ENCODE measurements around the gene MTHFD1L. TPM values are rescaled to one million over a fixed set of nuclear protein-coding genes. Genes with fewer than 3 reads are reported as not detected.
"Not testable (repeated sequence)": the region's sequence is repeated elsewhere in the genome, so short reads cannot be mapped to it uniquely, and the experiment has no call there.

MTHFD1L gene
- total RNA-seq, 5 donors from 2014 or later (not counting 1 experiment from before 2014, with no cell fraction given) = 9.3 to 34.2 (median 26.7) TPM

DNA sequence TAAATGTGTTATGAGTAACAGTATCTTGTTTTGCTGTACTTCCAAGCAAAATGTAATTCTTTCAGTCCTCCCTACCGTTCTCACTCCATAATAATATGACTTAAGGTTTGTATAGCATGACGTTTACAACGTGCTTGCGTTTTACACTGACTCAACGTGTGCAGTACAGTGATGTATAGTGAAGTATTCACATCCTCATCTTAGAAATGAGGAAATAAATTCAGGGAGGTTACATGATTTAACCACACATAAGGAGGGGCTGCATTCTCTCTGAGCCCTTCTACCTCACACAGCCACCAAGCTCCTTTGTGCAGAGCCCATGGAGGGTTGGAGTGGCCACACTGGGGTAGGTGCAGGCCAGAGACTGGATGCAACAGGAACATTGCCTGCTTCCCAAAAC lies 164.5 kb downstream of the MTHFD1L start:
- H3K27ac Mint-ChIP-seq = no peak overlapping the region
- Histone ChIP-seq H3K27me3 (replicated peaks in 1 of 2; ENCODE audit: control insufficient read depth in 2 of 2, extremely low read depth in 1 of 2, insufficient read depth in 2 of 2, low read length in 1 of 2) (no peaks in the 10 kb centered on the region), H3K4me1 (ENCODE audit: control insufficient read depth in 1 of 2, extremely low read depth in 1 of 2, insufficient read depth in 2 of 2, low read length in 2 of 2) (no peaks in the 10 kb centered on the region), H3K9me3 (no peaks in the 10 kb centered on the region), H3K4me3 (ENCODE audit: control insufficient read depth in 1 of 2, extremely low read depth in 1 of 2, low read length in 1 of 2) (no peak overlapping the region), H3K36me3 (ENCODE audit: control insufficient read depth in 2 of 2, extremely low read depth in 1 of 2, insufficient read depth in 1 of 2, low read length in 1 of 2) (peaks cover 0 to 7% of the 10 kb centered on the region in 2 donors), H3K27ac (ENCODE audit: low read length) (no peak overlapping the region)
- POLR2A ChIA-PET = no interaction called here
- no peaks in the 10 kb centered on the region for H3K4me1 Mint-ChIP-seq
- H3K4me3 Mint-ChIP-seq = no peak overlapping the region
- ATAC-seq (replicated peaks in 1 of 4) = no peak
- DNase-seq = no peak
- peaks cover 0 to 3% (median 0%) of the 10 kb centered on the region in 3 donors for H3K9me3 Mint-ChIP-seq
- H3K27me3 Mint-ChIP-seq = no peaks in the 10 kb centered on the region
- CTCF ChIA-PET = interaction anchor here in 1 of 2 donors (1.1 kb wide), 1 partner anchor 14 kb away, joined by 3 read pairs; no protein-coding TSS in a partner anchor
- peaks cover 34% of the 10 kb centered on the region for H3K36me3 Mint-ChIP-seq
- no CpG with 5 or more reads among the region's 5 CpGs for WGBS (ENCODE audit: insufficient coverage)

DNA sequence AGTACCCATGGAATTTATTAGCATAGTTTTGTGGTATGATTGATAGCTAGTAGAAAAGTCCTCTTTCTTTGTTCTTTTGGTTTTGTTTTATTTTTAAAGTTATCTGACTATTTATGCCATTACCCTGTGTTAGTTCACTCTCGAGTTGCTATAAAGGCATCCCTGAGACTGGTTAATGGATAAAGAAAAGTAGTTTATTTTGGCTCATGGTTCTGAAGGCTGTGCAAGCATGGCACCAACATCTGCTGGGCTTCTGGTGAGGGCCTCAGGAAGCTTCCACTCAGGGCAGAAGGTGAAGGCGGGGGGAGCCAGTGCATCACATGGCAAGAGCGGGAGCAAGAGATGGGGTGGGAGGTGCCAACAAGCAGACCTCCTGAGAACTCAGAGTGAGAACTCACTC lies 166.5 kb downstream of the MTHFD1L start:
- Histone ChIP-seq H3K27me3 (replicated peaks in 1 of 2; ENCODE audit: control insufficient read depth in 2 of 2, extremely low read depth in 1 of 2, insufficient read depth in 2 of 2, low read length in 1 of 2) (no peaks in the 10 kb centered on the region), H3K36me3 (ENCODE audit: control insufficient read depth in 2 of 2, extremely low read depth in 1 of 2, insufficient read depth in 1 of 2, low read length in 1 of 2) (peaks cover 0 to 7% of the 10 kb centered on the region in 2 donors), H3K9me3 (no peaks in the 10 kb centered on the region), H3K4me1 (ENCODE audit: control insufficient read depth in 1 of 2, extremely low read depth in 1 of 2, insufficient read depth in 2 of 2, low read length in 2 of 2) (no peaks in the 10 kb centered on the region), H3K27ac (ENCODE audit: low read length) (no peak overlapping the region), H3K4me3 (ENCODE audit: control insufficient read depth in 1 of 2, extremely low read depth in 1 of 2, low read length in 1 of 2) (no peak overlapping the region)
- Mint-ChIP-seq H3K4me3 (no peak overlapping the region), H3K36me3 (peaks cover 36% of the 10 kb centered on the region), H3K27me3 (no peaks in the 10 kb centered on the region), H3K4me1 (no peaks in the 10 kb centered on the region), H3K27ac (no peak overlapping the region), H3K9me3 (peaks cover 0 to 2% (median 0%) of the 10 kb centered on the region in 3 donors)
- CTCF ChIA-PET = no interaction called here
- WGBS (ENCODE audit: insufficient coverage) = 100% methylated on average over 1 of the region's 3 CpGs
- POLR2A ChIA-PET = no interaction called here
- no peak for DNase-seq
- ATAC-seq (replicated peaks in 1 of 4) = no peak

DNA sequence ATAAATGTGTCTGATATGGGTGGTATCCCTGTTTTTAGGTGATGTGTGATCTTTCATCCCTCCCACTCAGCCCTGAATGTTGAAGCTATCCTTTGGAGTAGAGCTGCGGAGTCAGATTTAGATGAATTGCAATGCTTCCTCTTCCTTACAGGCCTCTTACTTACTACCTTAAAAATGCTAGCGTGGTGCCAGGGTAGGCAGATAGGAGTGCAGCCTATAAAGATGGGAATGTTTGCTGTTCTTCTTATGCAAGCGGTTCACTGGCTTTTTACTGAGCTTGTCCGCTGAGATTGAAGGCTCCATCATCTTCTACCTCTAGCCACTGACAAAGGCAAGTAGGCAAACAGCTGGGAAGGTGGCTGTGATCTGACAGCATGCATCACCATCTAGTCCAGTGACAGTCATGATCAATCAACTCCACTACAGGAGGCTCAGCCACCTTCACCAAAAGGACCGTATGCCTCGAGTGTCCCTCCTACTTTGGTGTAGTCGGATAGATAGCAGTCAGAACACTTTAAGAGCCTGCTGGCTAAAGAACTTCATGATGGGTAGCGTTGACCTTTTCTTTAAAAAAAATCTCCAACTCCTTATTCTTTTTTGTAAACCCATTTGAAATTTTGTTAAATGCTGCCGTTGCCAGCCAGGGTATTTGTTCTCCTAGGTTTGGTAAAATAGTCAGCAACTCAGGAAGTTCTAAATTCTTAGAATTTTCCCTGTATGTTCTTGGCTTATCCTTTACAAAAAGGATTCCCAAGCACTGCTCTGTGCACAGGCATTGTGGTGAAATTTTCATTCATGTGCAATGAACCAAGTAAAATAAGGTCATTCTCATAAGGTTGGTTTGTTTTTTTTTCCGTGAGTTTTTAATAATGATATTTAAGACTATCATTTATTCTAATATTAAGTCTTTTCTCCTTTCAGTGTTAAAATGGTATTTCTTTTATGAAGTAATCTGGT lies 169.6 kb downstream of the MTHFD1L start:
- H3K4me3 ChIP-seq (ENCODE audit: control insufficient read depth in 1 of 2, extremely low read depth in 1 of 2, low read length in 1 of 2) = no peak overlapping the region
- ATAC-seq (replicated peaks in 1 of 4) (no peak), DNase-seq (no peak)
- peaks cover 50% of the 10 kb centered on the region for H3K36me3 Mint-ChIP-seq
- no peak overlapping the region for H3K27ac Mint-ChIP-seq
- ChIA-PET CTCF (interaction anchor here in 1 of 2 donors (0.7 kb wide), 1 partner anchor 91 kb away, joined by 3 read pairs; no protein-coding TSS in a partner anchor), POLR2A (no interaction called here)
- no CpG with 5 or more reads among the region's 10 CpGs for WGBS (ENCODE audit: insufficient coverage)
- no peaks in the 10 kb centered on the region for H3K4me1 ChIP-seq (ENCODE audit: control insufficient read depth in 1 of 2, extremely low read depth in 1 of 2, insufficient read depth in 2 of 2, low read length in 2 of 2)
- H3K27me3 ChIP-seq (replicated peaks in 1 of 2; ENCODE audit: control insufficient read depth in 2 of 2, extremely low read depth in 1 of 2, insufficient read depth in 2 of 2, low read length in 1 of 2) = no peaks in the 10 kb centered on the region
- H3K27me3 Mint-ChIP-seq = no peaks in the 10 kb centered on the region
- no peak overlapping the region for H3K4me3 Mint-ChIP-seq
- H3K4me1 Mint-ChIP-seq = no peaks in the 10 kb centered on the region
- H3K27ac ChIP-seq (ENCODE audit: low read length) = no peak overlapping the region
- H3K36me3 ChIP-seq (ENCODE audit: control insufficient read depth in 2 of 2, extremely low read depth in 1 of 2, insufficient read depth in 1 of 2, low read length in 1 of 2) = no peaks in the 10 kb centered on the region
- no peaks in the 10 kb centered on the region for H3K9me3 Mint-ChIP-seq
- no peaks in the 10 kb centered on the region for H3K9me3 ChIP-seq

DNA sequence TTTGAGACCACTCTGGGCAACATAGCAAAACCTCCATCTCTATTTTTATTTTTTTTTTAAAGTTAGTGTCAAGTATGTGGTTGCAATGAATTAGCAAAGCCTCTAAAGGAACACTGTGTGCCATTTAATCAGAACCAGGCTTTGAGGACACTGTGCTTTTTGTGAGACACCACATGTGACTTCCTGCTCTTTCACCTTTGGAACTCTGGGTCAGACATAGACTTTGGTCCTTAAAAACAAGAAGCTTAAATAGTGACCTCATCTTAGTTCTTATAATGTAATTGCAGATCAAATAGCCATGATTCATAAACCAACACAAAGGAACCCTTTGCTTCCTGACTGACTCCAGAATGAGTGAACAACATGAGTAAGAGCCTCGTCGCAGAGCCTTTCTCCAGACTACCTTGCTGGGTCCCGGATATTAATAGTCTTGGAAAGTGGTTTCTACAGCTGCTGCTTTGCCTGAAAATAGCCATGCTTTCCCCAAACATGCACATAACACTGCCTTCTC lies 170.8 kb downstream of the MTHFD1L start:
- H3K4me3 Mint-ChIP-seq; POLR2A ChIA-PET; CTCF ChIA-PET; H3K27ac ChIP-seq (ENCODE audit: low read length); H3K9me3 Mint-ChIP-seq; H3K27me3 Mint-ChIP-seq; H3K4me1 Mint-ChIP-seq; H3K36me3 ChIP-seq (ENCODE audit: control insufficient read depth in 2 of 2, extremely low read depth in 1 of 2, insufficient read depth in 1 of 2, low read length in 1 of 2); H3K9me3 ChIP-seq; H3K27ac Mint-ChIP-seq; H3K4me1 ChIP-seq (ENCODE audit: control insufficient read depth in 1 of 2, extremely low read depth in 1 of 2, insufficient read depth in 2 of 2, low read length in 2 of 2); H3K27me3 ChIP-seq (replicated peaks in 1 of 2; ENCODE audit: control insufficient read depth in 2 of 2, extremely low read depth in 1 of 2, insufficient read depth in 2 of 2, low read length in 1 of 2); H3K4me3 ChIP-seq (ENCODE audit: control insufficient read depth in 1 of 2, extremely low read depth in 1 of 2, low read length in 1 of 2); DNase-seq; ATAC-seq (replicated peaks in 1 of 4): not testable (repeated sequence)
- H3K36me3 Mint-ChIP-seq = peaks cover 50% of the 10 kb centered on the region
- no CpG with 5 or more reads among the region's 3 CpGs for WGBS (ENCODE audit: insufficient coverage)

DNA sequence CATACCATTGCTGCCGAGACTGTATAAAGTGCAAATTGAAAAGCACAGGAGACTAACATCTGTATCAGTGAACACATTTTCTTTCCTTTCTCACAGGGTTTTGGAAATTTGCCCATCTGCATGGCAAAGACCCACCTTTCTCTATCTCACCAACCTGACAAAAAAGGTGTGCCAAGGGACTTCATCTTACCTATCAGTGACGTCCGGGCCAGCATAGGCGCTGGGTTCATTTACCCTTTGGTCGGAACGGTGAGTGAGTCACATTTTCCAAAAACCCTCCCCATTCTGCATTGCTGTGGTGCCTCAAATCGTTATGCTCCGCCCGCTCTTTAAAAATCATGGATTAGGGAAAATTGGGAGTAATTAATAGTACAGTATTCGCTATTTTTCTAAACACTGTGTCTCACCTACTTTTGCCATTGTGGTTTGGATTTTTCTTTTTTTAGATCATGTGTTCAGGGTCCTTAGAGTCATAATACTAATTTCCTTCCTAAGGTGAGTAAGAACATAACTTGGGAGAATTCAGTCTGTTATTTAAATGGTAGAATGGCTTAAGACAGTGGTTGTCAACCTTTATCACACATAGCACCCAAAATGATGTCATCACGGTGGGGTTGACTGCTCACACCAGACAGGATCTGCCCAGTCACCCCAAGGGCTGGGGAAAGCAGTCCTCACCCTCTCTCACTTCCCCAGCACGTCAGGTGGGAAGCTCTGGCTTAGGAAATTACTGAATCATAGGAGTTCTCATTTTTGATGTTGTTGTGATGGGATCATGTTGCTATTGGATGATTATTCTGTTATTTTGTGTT lies 171.6 kb downstream of the MTHFD1L start:
- Mint-ChIP-seq H3K36me3 (peaks cover 46% of the 10 kb centered on the region), H3K4me3 (no peak overlapping the region), H3K27ac (no peak overlapping the region), H3K4me1 (no peaks in the 10 kb centered on the region), H3K27me3 (no peaks in the 10 kb centered on the region), H3K9me3 (no peaks in the 10 kb centered on the region)
- 100% methylated on average over 1 of the region's 12 CpGs for WGBS (ENCODE audit: insufficient coverage)
- ChIA-PET POLR2A (no interaction called here), CTCF (no interaction called here)
- H3K4me3 ChIP-seq (ENCODE audit: control insufficient read depth in 1 of 2, extremely low read depth in 1 of 2, low read length in 1 of 2) = no peak overlapping the region
- H3K27ac ChIP-seq (ENCODE audit: low read length) = no peak overlapping the region
- H3K4me1 ChIP-seq (ENCODE audit: control insufficient read depth in 1 of 2, extremely low read depth in 1 of 2, insufficient read depth in 2 of 2, low read length in 2 of 2) = no peaks in the 10 kb centered on the region
- H3K9me3 ChIP-seq = no peaks in the 10 kb centered on the region
- ATAC-seq (replicated peaks in 1 of 4) = no peak
- H3K36me3 ChIP-seq (ENCODE audit: control insufficient read depth in 2 of 2, extremely low read depth in 1 of 2, insufficient read depth in 1 of 2, low read length in 1 of 2) = no peaks in the 10 kb centered on the region
- no peak for DNase-seq
- no peaks in the 10 kb centered on the region for H3K27me3 ChIP-seq (replicated peaks in 1 of 2; ENCODE audit: control insufficient read depth in 2 of 2, extremely low read depth in 1 of 2, insufficient read depth in 2 of 2, low read length in 1 of 2)

DNA sequence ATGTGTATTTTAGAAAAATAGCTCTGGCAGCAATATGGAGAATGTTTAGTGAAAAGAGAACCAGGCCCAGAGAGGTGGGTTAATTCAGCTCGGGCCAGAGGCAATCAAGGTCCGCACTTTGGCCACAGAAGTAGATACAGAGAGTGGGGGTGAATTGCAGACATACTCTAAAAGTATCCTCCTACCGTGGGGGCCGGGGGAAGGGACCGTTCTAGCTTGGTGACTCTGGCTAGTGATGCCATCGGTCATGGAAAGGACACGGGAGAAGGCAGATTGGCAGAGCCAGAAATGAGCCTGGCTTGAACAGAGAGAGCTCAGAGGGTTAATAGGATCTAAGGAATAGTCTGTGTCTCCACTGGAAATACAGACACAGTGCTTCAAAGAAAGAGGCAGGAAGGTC lies 173.1 kb downstream of the MTHFD1L start:
- no peak overlapping the region for H3K27ac ChIP-seq (ENCODE audit: low read length)
- Mint-ChIP-seq H3K27me3 (no peaks in the 10 kb centered on the region), H3K36me3 (peaks cover 48% of the 10 kb centered on the region), H3K4me3 (no peak overlapping the region), H3K4me1 (no peaks in the 10 kb centered on the region), H3K27ac (no peak overlapping the region), H3K9me3 (no peaks in the 10 kb centered on the region)
- DNase-seq (no peak), ATAC-seq (replicated peaks in 1 of 4) (no peak)
- 100% methylated on average over 3 of the region's 7 CpGs for WGBS (ENCODE audit: insufficient coverage)
- no peaks in the 10 kb centered on the region for H3K27me3 ChIP-seq (replicated peaks in 1 of 2; ENCODE audit: control insufficient read depth in 2 of 2, extremely low read depth in 1 of 2, insufficient read depth in 2 of 2, low read length in 1 of 2)
- H3K36me3 ChIP-seq (ENCODE audit: control insufficient read depth in 2 of 2, extremely low read depth in 1 of 2, insufficient read depth in 1 of 2, low read length in 1 of 2) = no peaks in the 10 kb centered on the region
- no peak overlapping the region for H3K4me3 ChIP-seq (ENCODE audit: control insufficient read depth in 1 of 2, extremely low read depth in 1 of 2, low read length in 1 of 2)
- H3K4me1 ChIP-seq (ENCODE audit: control insufficient read depth in 1 of 2, extremely low read depth in 1 of 2, insufficient read depth in 2 of 2, low read length in 2 of 2) = no peaks in the 10 kb centered on the region
- POLR2A ChIA-PET = no interaction called here
- CTCF ChIA-PET = no interaction called here
- H3K9me3 ChIP-seq = no peaks in the 10 kb centered on the region
